Nephron (organoid): ENCODE results near the gene RSBN1.

Source experiments
- H3K27ac Mint-ChIP-seq, 3 experiments: 2 replicates each; pipeline ENCODE4 v1.8.0; 2020; ENCODE audit warnings: mixed read lengths in 3 of 3, mild to moderate bottlenecking in 2 of 3, moderate library complexity in 1 of 3
- H3K27me3 Mint-ChIP-seq: 2 replicates; pipeline ENCODE4 v1.8.0; 2021; ENCODE audit warnings: low read depth, mild to moderate bottlenecking, moderate library complexity, mixed read lengths
- H3K36me3 Mint-ChIP-seq: 2 replicates; pipeline ENCODE4 v1.8.0; 2020; ENCODE audit warnings: low read depth, mixed read lengths
- H3K4me1 Mint-ChIP-seq: 2 replicates; pipeline ENCODE4 v1.8.0; 2020; ENCODE audit warnings: mixed read lengths
- H3K4me3 Mint-ChIP-seq, 3 experiments: 2 replicates each; pipeline ENCODE4 v1.8.0; 2020; ENCODE audit warnings: mild to moderate bottlenecking in 3 of 3, mixed read lengths in 3 of 3, moderate library complexity in 2 of 3
- H3K9me3 Mint-ChIP-seq: 2 replicates; pipeline ENCODE4 v1.8.0; 2020; ENCODE audit warnings: mixed read lengths
- CTCF ChIP-seq, 3 experiments: fragments of 200-600 bp; sonication (generic); IDR thresholded peaks; one replicate each; pipeline ENCODE4 v1.5.0; 2021; ENCODE audit warnings: antibody characterized with exemption in 3 of 3; ENCODE audit not compliant: unreplicated experiment in 3 of 3

The RSBN1 gene

GRCh38 chr1:113783254-113784103, 28.8 kb downstream of the RSBN1 start:
- peak overlapping the region in 2 of 3 experiments; percentile 51 to 59 for H3K27ac Mint-ChIP-seq
- H3K36me3 Mint-ChIP-seq = peaks cover 30% of the 10 kb centered on the region

GRCh38 chr1:113782406-113782805, 29.9 kb downstream of the RSBN1 start:
- no peak for TF ChIP-seq CTCF (IDR thresholded peaks at IDR 0.05; ENCODE audit: unreplicated experiment in 3 of 3)
- H3K4me3 Mint-ChIP-seq = no peak overlapping the region
- H3K27me3 Mint-ChIP-seq = no peaks in the 10 kb centered on the region
- H3K9me3 Mint-ChIP-seq = no peaks in the 10 kb centered on the region
- peaks cover 11% of the 10 kb centered on the region for H3K4me1 Mint-ChIP-seq
- H3K36me3 Mint-ChIP-seq = peaks cover 21% of the 10 kb centered on the region
- no peak overlapping the region for H3K27ac Mint-ChIP-seq

More at GRCh38 chr1:113783254-113784103, 28.8 kb downstream of the RSBN1 start:
- Mint-ChIP-seq H3K27me3 (no peaks in the 10 kb centered on the region), H3K9me3 (no peaks in the 10 kb centered on the region), H3K4me1 (peaks cover 11% of the 10 kb centered on the region), H3K4me3 (no peak overlapping the region)
- TF ChIP-seq CTCF (IDR thresholded peaks at IDR 0.05; ENCODE audit: unreplicated experiment in 3 of 3) = no peak

GRCh38 chr1:113780374-113781146, 31.7 kb downstream of the RSBN1 start:
- Mint-ChIP-seq H3K4me3 (no peak overlapping the region), H3K9me3 (no peaks in the 10 kb centered on the region), H3K27ac (no peak overlapping the region), H3K36me3 (peaks cover 20% of the 10 kb centered on the region), H3K27me3 (no peaks in the 10 kb centered on the region), H3K4me1 (peaks cover 3% of the 10 kb centered on the region)
- TF ChIP-seq CTCF (IDR thresholded peaks at IDR 0.05; ENCODE audit: unreplicated experiment in 3 of 3) = no peak

- no peak for TF ChIP-seq CTCF (IDR thresholded peaks at IDR 0.05; ENCODE audit: unreplicated experiment in 3 of 3)
- no peaks in the 10 kb centered on the region for H3K27me3 Mint-ChIP-seq
- no peaks in the 10 kb centered on the region for H3K9me3 Mint-ChIP-seq
- H3K4me1 Mint-ChIP-seq = no peaks in the 10 kb centered on the region
- no peak overlapping the region for H3K4me3 Mint-ChIP-seq
- no peak overlapping the region for H3K27ac Mint-ChIP-seq
- peaks cover 23% of the 10 kb centered on the region for H3K36me3 Mint-ChIP-seq
Measured at GRCh38 chr1:113779542-113779941, 32.7 kb downstream of the RSBN1 start.

GRCh38 chr1:113777561-113777960, 34.7 kb downstream of the RSBN1 start:
- TF ChIP-seq CTCF (IDR thresholded peaks at IDR 0.05; ENCODE audit: unreplicated experiment in 3 of 3) = no peak
- Mint-ChIP-seq H3K9me3 (no peaks in the 10 kb centered on the region), H3K27ac (no peak overlapping the region), H3K27me3 (no peaks in the 10 kb centered on the region), H3K4me1 (no peaks in the 10 kb centered on the region), H3K36me3 (peaks cover 28% of the 10 kb centered on the region), H3K4me3 (no peak overlapping the region)
